IMR-90 (cell line): Measurements from ENCODE around the gene CDKN1C. TPM values are rescaled to one million over a fixed set of nuclear protein-coding genes. Genes with fewer than 3 reads are reported as not detected.

Experiments
- ATAC-seq: fragments of 200-7000 bp; cut with Tn5 transposase; 2 replicates; pipeline ENCODE4 v1.9.1; 2020; ENCODE audit warnings: low read depth, mild to moderate bottlenecking, moderate library complexity
- BruUV-seq: library from RNA; stranded (reverse); fragments of 400-500 nt; replicated peaks from 2 replicates; lab custom pipeline; 2021; lab: Mats Ljungman, UMichigan
- CTCF ChIA-PET: fragments of 300-600 bp; formaldehyde crosslinking; extraction: SDS; loops from one replicate; lab custom pipeline; 2021; ENCODE audit warnings: antibody characterized with exemption; lab: Yijun Ruan, JAX
- POLR2A ChIA-PET: fragments of 300-600 bp; sonication (Branson Sonifier 250); formaldehyde crosslinking; loops from one replicate; lab custom pipeline; 2022; ENCODE audit warnings: antibody characterized with exemption; ENCODE audit not compliant: unreplicated experiment; lab: Charles Lee
- DNase-seq: peaks from one replicate; pipeline ENCODE4 v3.0.0; 2013
- H2AFZ ChIP-seq: replicated peaks from 2 replicates; pipeline ENCODE3; 2013; ENCODE audit warnings: low read length, mild to moderate bottlenecking; ENCODE audit not compliant: poor library complexity
- H2AK5ac ChIP-seq: 2 replicates; pipeline ENCODE4 v1.6.1; 2013; ENCODE audit warnings: low read depth, low read length, inconsistent platforms
- H2AK9ac ChIP-seq: replicated peaks from 2 replicates; pipeline ENCODE3; 2013; ENCODE audit warnings: mild to moderate bottlenecking, low read depth, low read length, moderate library complexity; ENCODE audit not compliant: poor library complexity
- H2BK120ac ChIP-seq: 2 replicates; pipeline ENCODE4 v1.6.1; 2013; ENCODE audit warnings: low read depth, low read length, inconsistent platforms
- H2BK15ac ChIP-seq: 3 replicates; pipeline ENCODE4 v1.6.1; 2013; ENCODE audit warnings: low read depth, low read length, inconsistent platforms
- H2BK20ac ChIP-seq: 2 replicates; pipeline ENCODE4 v1.6.1; 2013; ENCODE audit warnings: low read depth, mild to moderate bottlenecking, inconsistent platforms, low read length, moderate library complexity
- H2BK5ac ChIP-seq: 2 replicates; pipeline ENCODE4 v1.6.1; 2013; ENCODE audit warnings: mild to moderate bottlenecking, low read depth, low read length, inconsistent platforms; ENCODE audit not compliant: poor library complexity, severe bottlenecking
- H3K14ac ChIP-seq: replicated peaks from 2 replicates; pipeline ENCODE4 v1.6.1; 2013; ENCODE audit warnings: low read depth, low read length, inconsistent platforms
- H3K18ac ChIP-seq: 2 replicates; pipeline ENCODE4 v1.6.1; 2013; ENCODE audit warnings: low read depth, low read length, control low read depth
- H3K23ac ChIP-seq: 2 replicates; pipeline ENCODE4 v1.6.1; 2013; ENCODE audit warnings: low read depth, low read length, inconsistent platforms
- H3K27ac ChIP-seq: 2 replicates; pipeline ENCODE4 v1.5.1; 2013; ENCODE audit warnings: mild to moderate bottlenecking, control low read depth, low read length; ENCODE audit not compliant: insufficient read depth
- H3K27me3 ChIP-seq: 2 replicates; pipeline ENCODE4 v1.6.1; 2013; ENCODE audit warnings: low read length; ENCODE audit not compliant: control insufficient read depth, insufficient read depth
- H3K36me3 ChIP-seq: 2 replicates; pipeline ENCODE4 v1.6.1; 2013; ENCODE audit warnings: low read length, mixed read lengths; ENCODE audit not compliant: control insufficient read depth, insufficient read depth
- H3K4ac ChIP-seq: 2 replicates; pipeline ENCODE4 v1.6.1; 2013; ENCODE audit warnings: low read depth, low read length, inconsistent platforms
- H3K4me1 ChIP-seq: 2 replicates; pipeline ENCODE4 v1.6.1; 2013; ENCODE audit warnings: low read length, mixed read lengths; ENCODE audit not compliant: control insufficient read depth, insufficient read depth
- H3K4me2 ChIP-seq: 2 replicates; pipeline ENCODE4 v1.6.1; 2013; ENCODE audit warnings: low read depth, mild to moderate bottlenecking, control low read depth, low read length, moderate library complexity
- H3K4me3 ChIP-seq: 2 replicates; pipeline ENCODE4 v1.5.1; 2013; ENCODE audit warnings: low read depth, mild to moderate bottlenecking, control low read depth, low read length, moderate library complexity; ENCODE audit not compliant: insufficient read depth
- H3K56ac ChIP-seq: 2 replicates; pipeline ENCODE4 v1.6.1; 2013; ENCODE audit warnings: low read length, inconsistent platforms; ENCODE audit not compliant: insufficient read depth; ENCODE audit errors: extremely low read depth
- H3K79me1 ChIP-seq, 2 experiments: 2 replicates each; pipeline ENCODE4 v1.6.1; 2013; ENCODE audit warnings: low read length in 2 of 2, inconsistent platforms in 1 of 2, low read depth in 1 of 2
- H3K9ac ChIP-seq: 2 replicates; pipeline ENCODE4 v1.6.1; 2013; ENCODE audit warnings: low read depth, low read length, control low read depth
- H3K9me1 ChIP-seq: 2 replicates; pipeline ENCODE4 v1.6.1; 2013; ENCODE audit warnings: low read length, inconsistent platforms; ENCODE audit not compliant: insufficient read depth
- H3K9me3 ChIP-seq: 2 replicates; pipeline ENCODE4 v1.6.1; 2013; ENCODE audit warnings: low read length; ENCODE audit not compliant: control insufficient read depth, insufficient read depth
- H4K20me1 ChIP-seq: 2 replicates; pipeline ENCODE4 v1.6.1; 2013; ENCODE audit warnings: low read length, inconsistent platforms; ENCODE audit not compliant: insufficient read depth
- H4K5ac ChIP-seq: 2 replicates; pipeline ENCODE4 v1.6.1; 2013; ENCODE audit warnings: mild to moderate bottlenecking, low read depth, low read length, control low read depth
- H4K8ac ChIP-seq, 2 experiments: 2 replicates each; pipeline ENCODE4 v1.6.1; 2013; ENCODE audit warnings: low read depth in 2 of 2, low read length in 2 of 2, control low read depth in 1 of 2, inconsistent platforms in 1 of 2
- H4K91ac ChIP-seq: 2 replicates; pipeline ENCODE4 v1.6.1; 2013; ENCODE audit warnings: low read depth, low read length, inconsistent platforms; ENCODE audit not compliant: insufficient read depth
- BHLHE40 ChIP-seq: fragments of 150-350 bp; IDR thresholded peaks from 2 replicates; pipeline ENCODE4 v1.6.1; 2016; ENCODE audit warnings: mild to moderate bottlenecking, low read depth, low read length
- CEBPB ChIP-seq: IDR thresholded peaks from 2 replicates; pipeline ENCODE4 v1.6.1; 2012; ENCODE audit warnings: low read depth, low read length, improper control_type of control experiment
- CHD1 ChIP-seq: IDR thresholded peaks from 2 replicates; pipeline ENCODE4 v1.6.1; 2012; ENCODE audit warnings: low read depth, low read length, improper control_type of control experiment
- ELK1 ChIP-seq: fragments of 150-350 bp; IDR thresholded peaks from 2 replicates; pipeline ENCODE4 v1.6.1; 2016; ENCODE audit warnings: low read depth, mild to moderate bottlenecking, low read length, moderate library complexity, borderline replicate concordance
- FOS ChIP-seq: fragments of 150-350 bp; IDR thresholded peaks from 2 replicates; pipeline ENCODE4 v1.6.1; 2016; ENCODE audit warnings: low read depth, low read length
- NFE2L2 ChIP-seq: fragments of 150-350 bp; IDR thresholded peaks from 2 replicates; pipeline ENCODE4 v1.6.1; 2016; ENCODE audit warnings: low read depth, mild to moderate bottlenecking, low read length
- POLR2A ChIP-seq: IDR thresholded peaks from 2 replicates; pipeline ENCODE4 v1.6.1; 2012; ENCODE audit warnings: mild to moderate bottlenecking, low read depth, low read length
- RAD21 ChIP-seq: IDR thresholded peaks from 2 replicates; pipeline ENCODE4 v1.6.1; 2012; ENCODE audit warnings: low read length, improper control_type of control experiment
- RCOR1 ChIP-seq: IDR thresholded peaks from 2 replicates; pipeline ENCODE4 v1.6.1; 2012; ENCODE audit warnings: mild to moderate bottlenecking, low read length, improper control_type of control experiment; ENCODE audit not compliant: insufficient replicate concordance
- RFX5 ChIP-seq: IDR thresholded peaks from 2 replicates; pipeline ENCODE4 v1.8.0; 2012; ENCODE audit warnings: low read depth, mild to moderate bottlenecking, low read length, moderate library complexity
- SMC3 ChIP-seq: fragments of 150-350 bp; IDR thresholded peaks from 2 replicates; pipeline ENCODE4 v1.6.1; 2016; ENCODE audit warnings: low read depth, mild to moderate bottlenecking, antibody characterized with exemption, low read length, moderate library complexity
- WGBS, 2 experiments: methylation state at CpG; one replicate each; pipeline versions ENCODE4 v1.1.5 to v1.1.7; 2013; ENCODE audit warnings: missing lambda C conversion rate in 2 of 2; ENCODE audit not compliant: insufficient read length in 1 of 2; ENCODE audit errors: extremely low coverage in 2 of 2; 5-methylcytosine and 5-hydroxymethylcytosine counted together
- dilution Hi-C: fragments of 300-500 bp; cut with HindIII; formaldehyde crosslinking; loops from one replicate; pipeline ENCODE4 v1.14.3; 2018; ENCODE audit warnings: low sequenced_read_pairs; ENCODE audit not compliant: unreplicated experiment
- in situ Hi-C: fragments of 300-500 bp; cut with MboI; formaldehyde crosslinking; loops from 3 replicates; pipeline ENCODE4 v1.14.3; 2019; ENCODE audit warnings: low sequenced_read_pairs, inconsistent platforms, mixed read lengths
- intact Hi-C: fragments of 100-400 bp; cut with micrococcal nuclease; formaldehyde crosslinking; loops from 2 replicates; pipeline ENCODE4 v1.10.0; 2022
- polyA plus RNA-seq, 3 experiments: library from polyadenylated mRNA; depleted of rRNA; stranded (reverse); fragments of >200 nt; gene quantifications; 2 replicates each; pipeline ENCODE4 v1.2.3, GENCODE V29; 2012; ENCODE audit warnings: low replicate concordance in 1 of 3
- total RNA-seq: library from RNA; depleted of rRNA; stranded (reverse); fragments of >200 nt; gene quantifications from 2 replicates; pipeline ENCODE4 v1.2.3, GENCODE V29; 2012
- TF ChIP-seq, protein P1 (sequence below): conservative IDR thresholded peaks from 2 replicates; pipeline ENCODE4 v1.5.1; 2012; ENCODE audit warnings: mild to moderate bottlenecking, low read depth, low read length, improper control_type of control experiment
- TF ChIP-seq, protein P2 (sequence below): fragments of 150-350 bp; IDR thresholded peaks from 2 replicates; pipeline ENCODE4 v1.6.1; 2017; ENCODE audit warnings: mild to moderate bottlenecking, antibody characterized with exemption, low read length, low read depth

Gene CDKN1C
- total and polyA plus RNA-seq, 2 of the 4 experiments (the other 2 are of a cell fraction) = 1.6 to 3.0 TPM

GRCh38 chr11:2924821-2925675, 39.5 kb upstream of the CDKN1C start (continued):
- no peak for TF ChIP-seq RCOR1

DNA sequence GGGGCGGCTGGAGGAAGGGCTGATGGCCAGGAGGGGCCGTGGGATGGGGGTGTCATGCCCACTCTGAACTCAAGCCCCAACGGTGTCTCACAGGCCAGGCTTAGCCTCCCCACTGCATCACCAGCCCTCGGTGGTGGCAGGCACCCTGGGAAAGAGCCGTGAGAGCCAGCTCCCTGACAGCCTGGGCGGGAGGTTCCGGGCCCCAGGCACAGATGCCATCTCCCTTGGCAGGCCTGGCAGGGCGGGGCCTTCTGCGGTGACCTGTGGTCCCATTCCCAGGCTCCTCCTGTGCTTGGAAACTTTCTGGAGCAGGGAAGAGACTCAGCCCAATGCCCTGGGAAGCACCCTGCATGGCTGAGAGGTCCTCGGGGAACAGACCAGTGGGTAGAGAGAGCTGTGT, 38.8 kb upstream of the CDKN1C start:
- H4K8ac ChIP-seq = no peak overlapping the region
- in situ Hi-C loops = no loop called here
- peaks cover 6% of the 10 kb centered on the region for H3K4me1 ChIP-seq
- peaks cover 6 to 31% of the 10 kb centered on the region in 2 experiments; a peak in 3 of 4 replicates for H3K79me1 ChIP-seq
- ChIA-PET POLR2A (interaction anchor here (0.6 kb wide), 1 partner anchor 458 kb away, joined by 10 read pairs; no protein-coding TSS in a partner anchor), CTCF (no interaction called here)
- ATAC-seq (no peak), DNase-seq (no peak)
- no peak overlapping the region for H3K14ac ChIP-seq
- no peak overlapping the region for H2BK5ac ChIP-seq
- whole genome bisulfite sequencing, 2 experiments = 92% methylated on average over 7 of the region's 10 CpGs; no CpG with 5 or more reads in 1 of the 2 experiments
- intact Hi-C loops = no loop called here
- H3K27me3 ChIP-seq = no peaks in the 10 kb centered on the region
- BruUV-seq = no TSS peak
- no peaks in the 10 kb centered on the region for H3K9me3 ChIP-seq
- H3K9me1 ChIP-seq = peaks cover 13% of the 10 kb centered on the region
- dilution Hi-C loops = no loop called here
- H2AK5ac ChIP-seq = no peak overlapping the region
- H2BK20ac ChIP-seq = no peak overlapping the region
- H4K20me1 ChIP-seq = peaks cover 23% of the 10 kb centered on the region
- no peak overlapping the region for H2BK120ac ChIP-seq
- no peak overlapping the region for H2BK15ac ChIP-seq
- no peak overlapping the region for H3K27ac ChIP-seq
- H3K9ac ChIP-seq = no peak overlapping the region
- H4K5ac ChIP-seq = no peak overlapping the region
- H2AK9ac ChIP-seq = no peak overlapping the region
- H3K4me3 ChIP-seq = no peak overlapping the region
- H3K4me2 ChIP-seq = no peak overlapping the region
- no peak overlapping the region for H4K91ac ChIP-seq
- no peak overlapping the region for H2AFZ ChIP-seq
- H3K23ac ChIP-seq = no peak overlapping the region
- no peak overlapping the region for H3K18ac ChIP-seq
- no peaks in the 10 kb centered on the region for H3K36me3 ChIP-seq
- H3K4ac ChIP-seq = no peak overlapping the region
- no peak overlapping the region for H3K56ac ChIP-seq
- TF ChIP-seq RCOR1 = no peak
- no peak for TF ChIP-seq RAD21
- TF ChIP-seq NFE2L2 = no peak
- TF ChIP-seq BHLHE40 = no peak
- TF ChIP-seq RFX5 = no peak
- no peak for TF ChIP-seq SMC3
- TF ChIP-seq CHD1 = no peak
- TF ChIP-seq ELK1 = no peak
- no peak for TF ChIP-seq FOS
- TF ChIP-seq CEBPB = no peak
- no peak for TF ChIP-seq POLR2A
- TF ChIP-seq, protein P1, sequence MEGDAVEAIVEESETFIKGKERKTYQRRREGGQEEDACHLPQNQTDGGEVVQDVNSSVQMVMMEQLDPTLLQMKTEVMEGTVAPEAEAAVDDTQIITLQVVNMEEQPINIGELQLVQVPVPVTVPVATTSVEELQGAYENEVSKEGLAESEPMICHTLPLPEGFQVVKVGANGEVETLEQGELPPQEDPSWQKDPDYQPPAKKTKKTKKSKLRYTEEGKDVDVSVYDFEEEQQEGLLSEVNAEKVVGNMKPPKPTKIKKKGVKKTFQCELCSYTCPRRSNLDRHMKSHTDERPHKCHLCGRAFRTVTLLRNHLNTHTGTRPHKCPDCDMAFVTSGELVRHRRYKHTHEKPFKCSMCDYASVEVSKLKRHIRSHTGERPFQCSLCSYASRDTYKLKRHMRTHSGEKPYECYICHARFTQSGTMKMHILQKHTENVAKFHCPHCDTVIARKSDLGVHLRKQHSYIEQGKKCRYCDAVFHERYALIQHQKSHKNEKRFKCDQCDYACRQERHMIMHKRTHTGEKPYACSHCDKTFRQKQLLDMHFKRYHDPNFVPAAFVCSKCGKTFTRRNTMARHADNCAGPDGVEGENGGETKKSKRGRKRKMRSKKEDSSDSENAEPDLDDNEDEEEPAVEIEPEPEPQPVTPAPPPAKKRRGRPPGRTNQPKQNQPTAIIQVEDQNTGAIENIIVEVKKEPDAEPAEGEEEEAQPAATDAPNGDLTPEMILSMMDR = no peak
- TF ChIP-seq, protein P2, sequence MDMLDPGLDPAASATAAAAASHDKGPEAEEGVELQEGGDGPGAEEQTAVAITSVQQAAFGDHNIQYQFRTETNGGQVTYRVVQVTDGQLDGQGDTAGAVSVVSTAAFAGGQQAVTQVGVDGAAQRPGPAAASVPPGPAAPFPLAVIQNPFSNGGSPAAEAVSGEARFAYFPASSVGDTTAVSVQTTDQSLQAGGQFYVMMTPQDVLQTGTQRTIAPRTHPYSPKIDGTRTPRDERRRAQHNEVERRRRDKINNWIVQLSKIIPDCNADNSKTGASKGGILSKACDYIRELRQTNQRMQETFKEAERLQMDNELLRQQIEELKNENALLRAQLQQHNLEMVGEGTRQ = no peak
